HEK293T (cell line): Measurements from ENCODE around the gene INO80.

ENCODE experiments used
- CTCF ChIA-PET: fragments of 350-600 bp; formaldehyde crosslinking; extraction: SDS; loops from one replicate; lab custom pipeline; 2021; ENCODE audit warnings: antibody characterized with exemption, inconsistent platforms; lab: Yijun Ruan, JAX
- POLR2A ChIA-PET: fragments of 350-600 bp; formaldehyde crosslinking; extraction: SDS; loops from one replicate; lab custom pipeline; 2020; ENCODE audit warnings: antibody characterized with exemption, inconsistent platforms; lab: Yijun Ruan, JAX
- DNase-seq: peaks from one replicate; pipeline ENCODE4 v3.0.0; 2012; ENCODE audit warnings: mixed read lengths; ENCODE audit errors: extremely low spot score
- CTBP1 ChIP-seq: fragments of 450-650 bp; IDR thresholded peaks from 2 replicates; pipeline ENCODE4 v1.6.1; 2016; ENCODE audit warnings: borderline replicate concordance
- FOXM1 ChIP-seq: fragments of 450-650 bp; IDR thresholded peaks from 2 replicates; pipeline ENCODE4 v1.6.1; 2017; ENCODE audit warnings: mild to moderate bottlenecking, borderline replicate concordance
- L3MBTL2 ChIP-seq: fragments of 450-650 bp; conservative IDR thresholded peaks from 2 replicates; pipeline ENCODE4 v1.6.1; 2016; ENCODE audit warnings: mild to moderate bottlenecking
- LEF1 ChIP-seq: fragments of 450-650 bp; IDR thresholded peaks from 2 replicates; pipeline ENCODE4 v1.6.1; 2017; ENCODE audit warnings: mild to moderate bottlenecking, borderline replicate concordance

INO80 gene

GRCh38 chr15:40930430-40931299 lies 185.4 kb downstream of the INO80 start:
- ChIA-PET CTCF (interaction anchor here (0.7 to 2.1 kb wide), 8 partner anchors 9 to 112 kb away, joined by 3 to 22 read pairs (median 4); partner anchors contain the start of gene CHAC1), POLR2A (interaction anchor here (1.4 to 3.6 kb wide), 4 partner anchors 11 to 37 kb away, joined by 3 to 32 read pairs (median 14); partner anchors contain the start of gene CHAC1)
- DNase-seq: peak; percentile 45
- TF ChIP-seq FOXM1: no peak
- 0 out of 2 replicates have a peak, but pooled peaks have one; percentile 18 for TF ChIP-seq CTBP1
- TF ChIP-seq L3MBTL2: peak; percentile 65

DNA sequence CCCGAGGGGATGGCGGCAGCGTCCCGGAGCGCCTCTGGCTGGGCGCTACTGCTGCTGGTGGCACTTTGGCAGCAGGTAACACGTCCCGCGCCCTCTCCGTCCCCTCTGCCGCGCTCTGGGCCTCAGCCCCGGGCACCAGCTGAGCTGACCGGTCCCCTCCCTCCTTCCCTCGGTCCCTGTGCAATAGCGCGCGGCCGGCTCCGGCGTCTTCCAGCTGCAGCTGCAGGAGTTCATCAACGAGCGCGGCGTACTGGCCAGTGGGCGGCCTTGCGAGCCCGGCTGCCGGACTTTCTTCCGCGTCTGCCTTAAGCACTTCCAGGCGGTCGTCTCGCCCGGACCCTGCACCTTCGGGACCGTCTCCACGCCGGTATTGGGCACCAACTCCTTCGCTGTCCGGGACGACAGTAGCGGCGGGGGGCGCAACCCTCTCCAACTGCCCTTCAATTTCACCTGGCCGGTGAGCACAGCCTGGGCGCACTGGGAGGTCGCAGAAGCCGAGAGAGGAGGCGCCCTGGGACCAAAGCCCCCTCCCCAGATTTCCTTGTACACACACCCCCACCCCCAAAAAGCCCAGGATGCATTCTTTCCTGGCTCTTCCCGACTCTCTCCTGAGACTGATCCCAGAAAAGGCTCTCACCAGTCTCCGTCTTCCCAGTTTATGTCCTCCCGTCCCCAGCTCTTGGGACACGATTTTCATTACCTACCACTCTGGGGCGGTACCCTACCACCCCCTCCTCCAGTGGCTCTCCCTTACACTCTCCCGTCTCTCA lies 186.2 kb downstream of the INO80 start:
- CTCF ChIA-PET: interaction anchor here (0.7 to 2.3 kb wide), 8 partner anchors 8 to 852 kb away, joined by 3 to 14 read pairs (median 4); partner anchors contain the start of gene CHAC1
- peak; percentile 15; the same call in 1 of the 2 replicates for TF ChIP-seq L3MBTL2
- TF ChIP-seq LEF1: no peak
- no peak for DNase-seq
- POLR2A ChIA-PET: interaction anchor here (1.4 to 3.6 kb wide), 4 partner anchors 10 to 24 kb away, joined by 3 to 32 read pairs (median 16); partner anchors contain the start of gene CHAC1
